TTC549 (cell line): ENCODE measurements around the gene TIAM2.

Experiments
- FAIRE-seq: peaks from 2 replicates; lab custom pipeline; 2012; peaks lifted over from hg19 to GRCh38; lab: Jason Lieb, UNC

TIAM2 gene

DNA sequence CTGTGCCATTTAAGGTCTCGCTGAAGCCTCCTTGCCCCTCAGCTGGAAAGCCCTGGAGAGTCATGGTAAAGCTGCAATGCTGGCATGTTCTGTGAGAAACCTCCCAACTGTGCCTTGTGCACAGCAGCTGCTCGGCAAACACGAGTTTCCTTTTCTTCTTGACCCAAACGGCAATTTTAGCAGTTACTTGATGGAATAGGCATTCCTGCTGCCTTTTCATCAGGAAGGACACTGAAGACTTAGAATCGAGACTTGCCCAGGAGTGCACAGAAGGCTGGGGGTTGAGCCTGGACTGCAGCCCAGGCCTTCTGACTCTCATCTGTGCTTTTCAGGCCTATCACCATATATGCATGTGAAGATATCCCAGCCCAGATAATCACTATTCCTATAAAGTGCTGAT, 240.0 kb downstream of the TIAM2 start:
- FAIRE-seq: no peak

DNA sequence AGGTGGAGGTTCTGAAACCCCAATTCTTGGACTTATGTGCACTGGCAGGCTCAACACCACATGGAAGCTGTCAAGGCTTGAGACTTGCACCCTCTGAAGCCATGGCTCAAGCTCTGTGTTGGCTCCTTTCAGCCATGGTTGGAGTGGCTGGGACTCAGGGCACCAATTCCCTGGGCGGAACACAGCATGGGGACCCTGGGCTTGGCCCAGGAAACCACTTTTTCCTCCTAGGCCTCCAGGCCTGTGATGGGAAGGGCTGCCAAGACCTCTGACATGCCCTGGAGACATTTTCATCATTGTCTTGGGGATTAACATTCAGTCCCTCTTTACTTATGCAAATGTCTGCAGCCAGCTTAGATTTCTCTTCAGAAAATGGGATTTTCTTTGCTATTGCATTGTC, 242.5 kb downstream of the TIAM2 start:
- no peak for FAIRE-seq

GRCh38 chr6:155240905-155241600, 245.9 kb downstream of the TIAM2 start:
- FAIRE-seq: no peak

GRCh38 chr6:155241966-155242365, 246.9 kb downstream of the TIAM2 start:
- no peak for FAIRE-seq

GRCh38 chr6:155244434-155244833, 249.3 kb downstream of the TIAM2 start:
- no peak for FAIRE-seq

GRCh38 chr6:155245193-155245592, 250.1 kb downstream of the TIAM2 start:
- FAIRE-seq: no peak

DNA sequence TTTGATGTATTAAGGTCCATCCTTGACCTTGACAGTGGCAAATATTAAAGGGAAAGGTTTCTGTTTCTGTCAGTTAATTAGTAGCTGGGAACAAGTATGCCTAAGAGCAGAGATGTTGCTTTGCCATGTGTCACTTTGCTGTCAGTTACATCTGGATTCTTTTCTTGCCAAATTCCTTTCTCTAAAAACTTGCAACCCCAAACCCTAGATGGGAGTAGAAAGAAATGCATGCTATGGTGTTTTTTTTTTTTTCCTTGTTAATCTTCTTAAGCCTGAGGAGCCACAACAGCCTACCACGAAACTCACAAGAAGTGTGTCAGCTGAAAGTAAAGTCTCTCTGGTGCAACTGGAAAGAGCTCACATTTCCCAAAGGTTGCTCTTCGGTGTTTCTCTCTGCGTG, 250.7 kb downstream of the TIAM2 start:
- no peak for FAIRE-seq

- FAIRE-seq: no peak
These were observed 251.7 kb downstream of the TIAM2 start for GRCh38 chr6:155246825-155247224.

DNA sequence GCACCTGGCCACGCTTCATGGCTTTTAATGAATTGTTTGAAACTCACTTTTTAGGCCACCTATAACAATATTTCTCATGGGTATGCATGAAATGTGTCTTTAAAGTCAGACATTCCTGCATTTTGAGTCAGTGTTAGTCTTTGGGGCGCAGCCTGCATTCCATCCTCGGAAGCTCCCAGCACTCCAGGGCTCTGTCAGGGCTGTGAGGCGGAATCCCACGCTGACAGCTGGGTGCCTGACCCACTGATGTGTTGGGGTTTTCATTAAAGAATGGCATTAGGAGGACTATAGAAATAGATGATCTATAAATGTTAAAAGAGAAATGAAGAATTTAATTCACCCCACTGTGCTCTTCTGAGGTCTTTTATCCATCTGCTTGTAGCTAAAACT, 252.5 kb downstream of the TIAM2 start:
- FAIRE-seq: no peak

GRCh38 chr6:155248008-155249001, 253.2 kb downstream of the TIAM2 start:
- FAIRE-seq: no peak

DNA sequence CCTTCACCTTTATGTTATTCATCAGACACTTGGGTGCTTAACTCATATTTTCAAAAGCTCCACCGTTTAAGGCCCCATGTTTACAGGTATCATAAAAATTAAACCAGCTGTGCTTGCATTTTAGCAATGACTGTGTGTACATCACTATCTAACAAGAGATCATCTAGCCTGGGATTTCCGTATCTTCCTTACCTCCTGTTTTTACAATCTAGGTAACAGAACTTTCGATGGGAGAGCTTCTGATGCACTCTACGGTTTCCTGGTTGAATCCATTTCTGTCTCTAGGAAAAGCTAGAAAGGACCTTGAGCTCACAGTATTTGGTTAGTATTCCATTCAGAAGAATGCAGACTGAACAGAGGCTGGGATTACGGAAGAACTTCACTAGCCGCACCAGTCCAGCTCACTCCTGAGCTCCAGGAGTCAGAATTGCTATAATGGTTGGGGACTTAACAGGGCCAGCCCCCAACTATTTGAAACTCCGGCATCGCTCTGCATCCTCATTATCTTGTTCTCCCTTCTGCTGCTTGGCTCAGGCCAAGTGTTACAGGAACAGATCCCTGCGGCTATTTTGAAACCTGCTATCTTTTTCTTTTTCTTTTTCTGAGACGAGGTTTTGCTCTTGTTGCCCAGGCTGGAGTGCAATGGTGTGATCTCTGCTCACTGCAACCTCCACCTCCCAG, 255.7 kb downstream of the TIAM2 start:
- no peak for FAIRE-seq

DNA sequence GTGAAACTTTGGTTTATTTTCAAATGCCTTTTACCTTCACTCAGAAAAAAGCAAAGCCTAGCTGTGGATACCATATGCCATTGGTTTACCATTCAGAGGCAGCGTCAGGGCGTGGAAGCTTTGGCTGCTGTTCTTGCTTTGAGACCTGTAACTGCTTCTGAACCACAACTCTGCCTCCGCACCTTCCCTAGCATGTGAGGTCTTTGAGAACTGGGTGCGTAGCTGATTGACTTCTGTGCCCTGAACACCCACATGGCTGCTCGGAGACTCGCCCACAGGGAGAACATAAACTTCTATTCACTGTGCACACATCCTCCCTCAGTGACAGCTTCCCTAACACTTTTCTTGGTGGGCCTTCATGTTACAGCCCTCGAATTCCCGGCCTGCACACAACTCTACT, 257.5 kb downstream of the TIAM2 start:
- FAIRE-seq: no peak

DNA sequence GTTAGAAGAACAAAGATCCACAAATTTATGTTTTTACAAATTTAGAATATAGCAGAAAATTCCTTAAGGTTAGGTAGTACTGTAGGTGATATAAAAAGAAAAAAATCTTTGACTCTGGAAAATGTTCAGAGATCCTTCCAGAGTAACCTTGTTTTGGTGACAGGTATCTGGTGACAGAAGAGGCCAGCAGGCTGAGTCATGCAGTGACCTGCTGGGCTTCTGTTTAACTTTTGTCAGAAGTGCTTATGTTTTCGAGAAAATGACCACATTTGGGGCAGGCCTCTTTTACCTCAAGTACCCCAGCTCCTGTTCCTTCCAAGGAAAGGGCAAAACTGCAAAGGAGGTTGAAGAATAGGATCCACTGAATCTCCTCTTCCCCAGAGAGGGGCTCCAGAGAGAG, 258.2 kb downstream of the TIAM2 start:
- no peak for FAIRE-seq

- no peak for FAIRE-seq
These were observed 259.0 kb downstream of the TIAM2 start for GRCh38 chr6:155254139-155254538.

DNA sequence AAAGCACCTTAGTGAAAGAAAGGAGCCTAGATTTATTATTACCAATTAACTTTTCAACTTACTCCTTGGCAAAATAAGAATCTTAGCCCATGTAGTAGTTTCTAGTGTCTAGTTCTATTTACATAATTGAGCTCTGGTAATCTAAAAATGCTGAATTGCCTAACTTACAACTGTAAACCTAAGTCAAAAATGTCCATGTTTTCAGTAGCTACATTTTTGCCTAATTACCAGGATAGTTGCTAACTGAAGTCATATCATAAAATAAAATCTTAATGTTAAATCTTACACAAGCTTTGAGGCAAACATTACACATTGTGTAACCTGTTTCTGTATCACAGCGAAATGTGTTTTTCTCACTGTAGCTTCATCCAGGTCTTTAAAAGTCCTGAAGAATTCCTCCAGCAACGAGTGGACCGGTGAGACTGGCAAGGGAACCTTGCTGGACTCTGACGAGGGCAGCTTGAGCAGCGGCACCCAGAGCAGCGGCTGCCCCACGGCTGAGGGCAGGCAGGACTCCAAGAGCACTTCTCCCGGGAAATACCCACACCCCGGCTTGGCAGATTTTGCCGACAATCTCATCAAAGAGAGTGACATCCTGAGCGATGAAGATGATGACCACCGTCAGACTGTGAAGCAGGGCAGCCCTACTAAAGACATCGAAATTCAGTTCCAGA, 261.1 kb downstream of the TIAM2 start:
- FAIRE-seq: no peak

DNA sequence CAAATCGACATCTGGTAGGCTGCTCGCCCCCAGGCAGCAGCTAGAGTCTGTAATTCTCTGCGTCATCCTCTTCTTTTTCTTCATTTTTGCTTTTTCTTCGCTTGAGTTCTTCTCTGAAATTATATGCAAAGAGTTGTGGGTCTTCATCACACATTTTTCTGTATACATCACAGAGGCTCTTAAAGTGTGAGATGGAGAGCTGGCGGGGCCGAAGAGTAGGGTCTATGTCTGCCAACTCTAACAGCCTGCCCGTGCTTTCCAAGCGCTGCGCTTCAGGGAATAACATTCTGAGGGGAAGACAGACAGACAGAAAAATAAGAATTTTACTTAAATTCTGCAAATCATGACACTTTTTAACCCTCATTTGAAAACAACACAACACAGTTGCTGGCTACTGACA, 262.7 kb downstream of the TIAM2 start:
- no peak for FAIRE-seq

GRCh38 chr6:155259204-155259603, 264.1 kb downstream of the TIAM2 start:
- FAIRE-seq: no peak

DNA sequence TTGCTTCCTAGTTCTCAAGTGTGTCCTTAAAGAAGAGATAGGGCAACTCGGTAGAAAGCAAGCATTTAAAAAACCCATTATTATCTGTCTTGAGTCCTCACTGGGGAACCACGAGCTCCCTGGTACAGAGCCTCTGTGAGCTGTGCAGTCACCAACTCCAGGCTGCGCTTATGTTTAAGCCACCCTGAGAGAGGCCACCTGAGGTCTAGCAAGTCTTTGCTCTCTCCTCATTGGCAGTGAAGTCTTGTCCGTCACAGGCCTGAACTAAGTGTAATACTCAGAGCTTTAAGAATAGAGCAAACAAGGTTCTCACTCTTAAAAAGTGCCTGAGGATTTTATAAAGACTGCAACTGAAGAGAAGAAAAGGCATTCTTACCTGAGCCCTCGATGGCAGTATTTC, 264.8 kb downstream of the TIAM2 start:
- no peak for FAIRE-seq

DNA sequence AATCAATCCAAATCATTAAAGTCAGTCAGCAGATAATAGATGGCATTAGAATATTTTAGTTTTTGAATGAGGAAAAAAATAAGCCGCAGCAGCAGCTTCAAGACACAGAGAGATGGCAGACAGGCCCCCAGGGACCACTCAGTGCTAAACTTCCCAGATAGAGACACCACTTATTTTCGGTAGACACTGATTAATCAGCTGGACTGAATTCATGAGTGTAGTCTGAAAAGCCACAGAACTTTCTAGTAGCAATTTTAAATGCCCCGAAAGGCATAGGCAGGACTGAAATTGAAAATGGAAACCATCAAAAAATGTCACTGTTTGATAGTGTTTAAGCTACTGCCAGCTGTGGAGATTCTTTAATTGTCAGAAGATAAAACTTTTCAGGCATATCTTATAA, 265.6 kb downstream of the TIAM2 start:
- FAIRE-seq: no peak

- FAIRE-seq: no peak
These were observed 266.2 kb downstream of the TIAM2 start for GRCh38 chr6:155261111-155261900.

DNA sequence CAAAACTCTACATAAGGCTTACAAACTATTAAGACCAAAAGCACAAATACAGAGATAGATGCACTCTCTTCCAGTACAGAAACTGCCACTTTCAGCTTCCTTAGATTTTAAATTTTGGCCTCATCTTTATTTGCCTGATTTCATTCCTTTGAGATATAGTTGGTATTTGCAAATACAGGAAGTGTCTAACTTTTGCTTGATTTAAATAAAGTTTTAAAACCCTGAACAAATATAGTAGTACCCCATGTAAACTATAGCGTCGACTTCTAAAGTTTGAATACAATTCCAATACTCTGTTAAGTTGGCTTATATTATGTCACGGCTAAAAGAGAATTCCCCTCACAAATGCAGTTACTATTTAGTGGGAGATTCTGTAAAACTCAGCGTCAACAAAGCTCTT, 267.5 kb downstream of the TIAM2 start:
- FAIRE-seq: no peak
